ENCODE measurements around the gene IRGQ.

- TF ChIP-seq, protein P1, sequence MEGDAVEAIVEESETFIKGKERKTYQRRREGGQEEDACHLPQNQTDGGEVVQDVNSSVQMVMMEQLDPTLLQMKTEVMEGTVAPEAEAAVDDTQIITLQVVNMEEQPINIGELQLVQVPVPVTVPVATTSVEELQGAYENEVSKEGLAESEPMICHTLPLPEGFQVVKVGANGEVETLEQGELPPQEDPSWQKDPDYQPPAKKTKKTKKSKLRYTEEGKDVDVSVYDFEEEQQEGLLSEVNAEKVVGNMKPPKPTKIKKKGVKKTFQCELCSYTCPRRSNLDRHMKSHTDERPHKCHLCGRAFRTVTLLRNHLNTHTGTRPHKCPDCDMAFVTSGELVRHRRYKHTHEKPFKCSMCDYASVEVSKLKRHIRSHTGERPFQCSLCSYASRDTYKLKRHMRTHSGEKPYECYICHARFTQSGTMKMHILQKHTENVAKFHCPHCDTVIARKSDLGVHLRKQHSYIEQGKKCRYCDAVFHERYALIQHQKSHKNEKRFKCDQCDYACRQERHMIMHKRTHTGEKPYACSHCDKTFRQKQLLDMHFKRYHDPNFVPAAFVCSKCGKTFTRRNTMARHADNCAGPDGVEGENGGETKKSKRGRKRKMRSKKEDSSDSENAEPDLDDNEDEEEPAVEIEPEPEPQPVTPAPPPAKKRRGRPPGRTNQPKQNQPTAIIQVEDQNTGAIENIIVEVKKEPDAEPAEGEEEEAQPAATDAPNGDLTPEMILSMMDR (IDR thresholded peaks at IDR 0.05), result no peak
- no peak for TF ChIP-seq POLR2A (IDR thresholded peaks at IDR 0.05)
These were observed 38.6 kb upstream of the IRGQ start for GRCh38 chr19:43634506-43634871.

Measured in esophagus squamous epithelium (tissue), 4 donors.